GM21717 (cell line): ENCODE measurements around the gene RBBP5.

ENCODE experiments used
- ATAC-seq: cut with Tn5 transposase; IDR thresholded peaks from one replicate; pipeline ENCODE4 v1.9.1; 2021; ENCODE audit warnings: mild to moderate bottlenecking, moderate library complexity; ENCODE audit not compliant: unreplicated experiment

Gene RBBP5

DNA sequence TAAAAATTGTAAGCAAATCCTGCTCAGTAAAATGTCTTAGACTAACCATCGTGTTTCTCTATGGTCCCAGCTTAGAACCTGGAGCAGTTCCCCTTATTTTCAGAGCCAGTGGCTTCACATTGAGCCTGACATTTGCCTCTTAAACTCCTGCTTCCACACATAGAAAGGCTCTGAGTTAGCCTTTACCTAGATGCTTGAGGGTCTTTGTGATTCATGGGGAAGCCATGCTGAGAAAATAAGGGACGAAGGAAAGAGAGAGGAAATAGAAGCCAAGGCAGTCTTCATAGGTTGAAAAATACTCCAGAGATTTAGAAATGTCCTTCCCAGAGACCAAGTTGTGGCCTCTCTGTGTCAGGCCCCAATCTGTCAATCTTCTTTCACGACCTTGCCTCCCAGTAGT, 16.1 kb upstream of the RBBP5 start:
- no peak for ATAC-seq

DNA sequence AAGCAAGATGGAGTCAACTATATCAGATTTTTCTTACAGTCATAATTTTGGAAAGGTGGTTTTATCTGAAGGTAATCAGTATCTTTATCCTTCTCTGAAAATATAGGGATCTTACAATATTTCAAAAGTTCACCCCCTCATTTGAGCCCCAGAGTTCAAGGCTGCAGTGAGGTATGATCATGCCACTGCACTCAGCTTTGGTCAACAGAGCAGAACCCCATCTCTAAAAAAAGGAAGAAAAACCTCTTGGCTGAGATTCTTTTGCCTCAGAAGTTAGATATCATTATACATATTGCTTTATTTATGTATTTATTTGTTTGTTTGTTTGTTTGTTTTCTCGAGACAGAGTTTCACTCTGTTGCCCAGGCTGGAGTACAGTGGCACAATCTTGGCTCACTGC, 11.5 kb upstream of the RBBP5 start:
- ATAC-seq, result no peak

DNA sequence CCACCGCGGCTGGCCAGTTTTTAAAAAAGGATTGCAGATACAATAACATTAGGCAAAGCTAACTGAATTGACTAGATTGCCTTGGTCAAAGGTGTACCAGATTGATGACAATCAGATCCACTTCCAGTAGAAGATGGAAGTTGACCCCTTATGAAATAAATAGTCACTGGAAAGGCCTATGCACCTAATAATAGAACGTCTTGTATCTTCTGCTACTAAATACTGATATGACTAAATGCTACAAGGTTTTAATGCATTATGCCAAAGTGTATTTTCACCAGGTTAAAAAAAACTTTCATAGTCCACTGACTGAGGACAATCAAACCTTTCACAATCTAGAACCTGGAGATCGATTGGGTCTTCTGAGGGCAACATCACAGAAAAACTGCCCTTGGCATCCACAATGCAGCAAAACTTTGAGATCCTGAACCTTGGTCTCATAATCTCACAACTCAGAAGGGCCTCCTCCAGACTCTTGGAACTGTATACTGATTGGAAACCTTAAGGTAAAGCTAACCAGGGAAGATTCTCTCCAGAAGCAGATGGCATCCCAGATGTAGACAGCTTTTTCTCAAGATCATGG, 7.8 kb upstream of the RBBP5 start:
- no peak for ATAC-seq

GRCh38 chr1:205128050-205128449, 6.3 kb upstream of the RBBP5 start:
- no peak for ATAC-seq

DNA sequence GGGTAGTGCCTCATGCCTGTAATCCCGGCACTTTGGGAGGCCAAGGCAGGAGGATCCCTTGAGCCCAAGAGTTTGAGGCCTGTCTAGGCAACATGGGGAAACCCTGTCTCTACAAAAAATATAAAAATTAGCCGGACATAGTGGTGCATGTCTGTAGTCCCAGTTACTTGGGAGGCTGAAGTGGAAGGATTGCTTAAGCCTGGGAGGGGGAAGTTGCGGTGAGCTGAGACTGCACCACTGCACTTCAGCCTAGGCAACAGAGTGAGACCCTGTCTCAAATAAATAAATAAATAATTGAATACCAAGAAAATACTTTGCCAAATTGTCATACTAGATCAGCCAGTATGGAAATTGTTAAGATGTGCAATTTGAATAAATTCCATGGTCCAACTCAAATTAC, 5.9 kb upstream of the RBBP5 start:
- no peak for ATAC-seq

DNA sequence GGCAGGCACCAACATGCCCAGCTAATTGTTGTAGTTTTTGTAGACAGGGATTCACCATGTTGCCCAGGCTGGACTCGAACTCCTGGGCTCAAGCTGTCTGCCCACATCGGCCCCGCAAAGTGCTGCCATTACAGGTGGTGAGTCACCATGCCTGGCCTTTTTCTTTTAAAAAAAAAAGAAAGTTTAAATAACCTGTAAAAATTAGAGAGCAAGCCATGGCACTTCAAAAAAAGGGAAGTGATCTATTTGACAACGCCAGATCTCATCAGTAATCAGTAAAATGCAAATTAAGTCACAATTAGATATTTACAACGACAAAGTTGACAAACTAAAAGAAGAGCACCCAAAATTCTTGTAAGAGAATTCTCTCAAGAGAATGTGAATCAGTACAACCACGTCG, 2.9 kb upstream of the RBBP5 start:
- no peak for ATAC-seq

DNA sequence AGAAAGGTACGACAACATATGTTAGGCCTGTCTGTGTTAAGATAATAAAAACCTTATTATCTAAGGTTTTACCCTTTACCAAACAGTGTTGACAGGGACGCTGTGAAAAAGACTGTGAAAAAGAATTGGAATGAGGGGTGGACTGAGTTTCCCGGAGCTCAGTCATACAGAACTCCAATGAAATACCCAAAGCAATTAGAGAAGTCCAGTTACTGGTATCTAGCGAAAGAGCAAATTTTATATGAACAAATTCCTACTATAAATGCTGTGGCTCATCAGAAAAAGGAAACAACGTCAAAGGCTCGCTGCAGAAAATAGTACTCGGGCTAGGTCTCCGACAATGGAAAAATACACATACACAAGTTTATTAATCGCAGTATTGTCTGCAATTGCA, 708 bp upstream of the RBBP5 start:
- no peak for ATAC-seq

DNA sequence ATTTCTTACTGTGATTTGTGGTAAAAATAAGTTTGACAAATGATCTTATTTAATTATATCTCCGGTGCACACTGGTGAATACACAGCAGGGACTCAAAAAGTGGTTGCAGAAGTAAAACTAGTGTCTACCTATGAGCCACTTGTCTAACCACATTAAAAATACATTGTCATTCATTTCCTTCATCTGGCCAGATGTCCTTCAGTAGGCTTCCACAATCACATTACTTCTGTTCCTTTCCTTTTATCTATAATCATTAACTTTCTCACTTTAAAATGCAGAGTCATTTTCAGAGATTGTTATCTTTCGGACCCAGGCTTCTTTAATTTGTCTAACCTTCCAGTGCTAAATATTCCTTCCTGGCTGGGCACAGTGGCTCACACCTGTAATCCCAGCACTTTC, 3.0 kb downstream of the RBBP5 start:
- no peak for ATAC-seq

GRCh38 chr1:205111354-205111753, 10.4 kb downstream of the RBBP5 start:
- ATAC-seq, result no peak

DNA sequence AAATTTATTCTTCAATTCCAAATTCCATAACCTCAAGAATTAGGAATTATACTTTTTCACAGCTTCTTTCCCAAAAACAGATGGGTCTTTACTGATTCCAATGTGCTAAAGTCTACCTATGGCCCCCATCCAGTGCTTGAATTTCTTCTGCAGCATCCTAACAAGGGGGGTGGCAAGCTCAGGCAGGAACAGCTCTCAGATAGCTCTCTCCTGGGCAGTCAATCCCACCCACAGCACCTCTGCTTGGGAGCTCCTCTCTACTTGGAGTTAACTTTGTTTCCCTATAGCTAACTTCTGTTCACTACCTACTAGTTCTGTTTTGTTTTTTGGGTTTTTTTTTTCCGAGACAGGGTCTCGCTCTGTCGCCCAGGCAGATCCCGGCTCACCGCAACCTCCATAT, 12.1 kb downstream of the RBBP5 start:
- no peak for ATAC-seq

DNA sequence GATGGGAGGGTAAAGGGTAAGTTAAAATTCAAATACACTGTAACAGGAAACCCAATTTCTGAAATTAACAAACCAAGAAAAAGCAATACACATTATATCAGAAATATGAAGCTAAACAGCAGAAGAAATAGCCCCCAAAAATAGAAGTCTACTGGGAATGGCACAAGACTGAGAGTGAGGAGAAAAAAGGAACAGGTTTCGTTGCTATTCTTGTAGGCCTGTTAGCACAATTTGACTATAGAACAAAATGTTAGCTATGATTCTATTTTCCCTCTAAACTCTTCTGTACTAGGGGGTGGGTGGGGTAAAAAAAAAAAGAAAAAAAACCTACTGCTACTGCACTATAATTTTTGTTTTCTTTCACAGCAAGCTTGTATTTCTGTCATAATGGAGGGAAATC, 12.5 kb downstream of the RBBP5 start:
- ATAC-seq, result no peak

GRCh38 chr1:205108464-205108863, 13.3 kb downstream of the RBBP5 start:
- ATAC-seq, result no peak

- no peak for ATAC-seq
Observed at GRCh38 chr1:205107327-205107726, 14.5 kb downstream of the RBBP5 start.

GRCh38 chr1:205102404-205102803, 19.4 kb downstream of the RBBP5 start:
- no peak for ATAC-seq

DNA sequence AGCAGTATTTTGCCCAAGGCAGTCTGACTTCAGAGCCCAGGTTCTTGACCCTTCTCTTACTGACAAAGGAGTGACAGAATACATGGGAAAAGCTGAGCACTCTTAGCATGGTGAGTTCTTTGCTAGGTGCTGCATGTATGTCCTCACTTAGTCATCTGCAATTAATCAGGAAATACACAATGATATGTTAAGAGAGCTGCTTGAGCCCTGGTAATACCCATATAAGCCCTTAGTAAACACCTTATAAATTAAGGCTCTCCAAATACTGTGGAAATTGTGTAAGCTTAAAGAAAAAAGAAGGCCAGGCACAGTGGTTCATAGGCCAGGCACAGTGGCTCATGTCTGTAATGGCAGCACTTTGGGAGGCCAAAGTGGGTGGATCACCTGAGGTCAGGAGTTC, 23.5 kb downstream of the RBBP5 start:
- ATAC-seq, result no peak

DNA sequence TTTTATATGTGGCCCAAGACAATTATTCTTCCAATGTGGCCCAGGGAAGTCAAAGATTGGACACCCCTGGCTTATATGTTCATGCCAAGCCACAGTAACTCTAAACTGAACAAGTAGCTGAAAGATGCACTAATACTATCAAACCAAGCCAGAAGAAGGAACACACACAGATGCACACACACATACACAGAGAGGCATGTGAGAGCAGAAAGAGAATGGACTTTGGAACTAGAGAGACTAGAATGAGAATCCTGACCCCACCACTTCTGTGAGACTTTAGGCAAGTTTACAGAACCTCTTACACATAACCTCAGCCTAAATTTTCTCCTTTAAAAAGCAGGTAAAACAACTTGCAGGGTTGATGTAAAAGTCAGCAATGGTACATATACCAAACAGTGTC, 26.4 kb downstream of the RBBP5 start:
- no peak for ATAC-seq

DNA sequence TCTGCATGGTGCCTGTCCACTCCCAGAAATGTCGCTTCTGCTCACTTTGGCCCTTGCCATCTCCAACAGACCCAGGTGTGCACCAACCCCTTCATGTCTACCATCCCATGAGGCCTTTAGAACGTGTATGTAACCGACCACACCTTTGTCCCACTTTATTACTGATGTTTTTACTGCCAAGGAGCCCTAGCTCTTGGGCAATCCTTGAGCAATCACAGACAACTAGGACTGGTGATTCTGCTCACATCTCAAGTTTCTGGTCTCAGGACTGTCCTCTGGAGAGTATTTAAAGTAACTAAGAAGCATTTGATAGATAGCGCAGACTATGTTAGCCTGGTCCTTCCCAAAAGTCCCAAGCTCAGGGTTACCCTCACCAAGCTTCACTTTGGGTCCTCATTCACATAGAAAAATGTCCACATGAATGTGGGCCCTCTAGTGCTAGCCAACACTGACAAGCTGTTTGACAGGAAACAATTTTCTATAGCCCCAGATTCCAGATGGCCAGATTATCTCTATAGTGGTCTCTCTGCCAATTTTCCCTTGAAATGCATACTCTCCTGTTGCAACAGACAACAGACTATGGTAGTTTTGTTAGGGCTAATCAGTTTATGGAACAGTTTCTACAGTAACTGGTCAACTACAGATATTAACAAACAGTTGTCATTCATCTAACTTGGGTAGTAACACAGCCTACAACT, 30.6 kb downstream of the RBBP5 start:
- no peak for ATAC-seq

- no peak for ATAC-seq
Observed at GRCh38 chr1:205088341-205088740, 33.4 kb downstream of the RBBP5 start.

- no peak for ATAC-seq
Observed at GRCh38 chr1:205084360-205084759, 37.4 kb downstream of the RBBP5 start, which contains the start of gene TMEM81. TSS of gene TMEM81 (minus strand) at chr1:205084460. CDS start at chr1:205084320, 140 bp downstream.

GRCh38 chr1:205082431-205082830, 39.3 kb downstream of the RBBP5 start:
- ATAC-seq, result no peak

DNA sequence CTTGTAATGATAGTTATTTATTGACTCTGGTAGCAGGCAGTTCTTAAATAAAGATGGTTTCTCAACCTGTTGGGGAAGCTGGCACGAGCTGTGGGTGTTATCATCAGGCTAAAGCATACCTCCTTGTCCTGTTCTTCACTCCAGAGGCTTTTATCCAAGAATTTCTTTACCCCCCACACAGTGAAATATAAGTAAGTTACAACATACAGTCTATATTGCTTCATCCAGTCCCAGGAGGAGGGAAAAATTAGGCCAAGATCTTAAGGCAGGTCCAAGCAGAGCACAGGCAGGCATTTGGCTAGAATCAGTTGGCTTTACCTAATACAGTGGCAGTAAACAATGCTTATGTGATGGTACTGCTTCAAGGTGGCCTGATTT, 43.9 kb downstream of the RBBP5 start:
- no peak for ATAC-seq

GRCh38 chr1:205077158-205077933, 44.4 kb downstream of the RBBP5 start:
- ATAC-seq, result no peak
